WERI-Rb-1 (cell line): ENCODE results near the gene DOK4.

ENCODE experiments used
- DNase-seq: peaks from one replicate; pipeline ENCODE4 v3.0.0-alpha.2; 2020
- H3K27ac ChIP-seq: fragments of 250-450 bp; sonication (Bioruptor Pico); 2 replicates; pipeline ENCODE4 v1.5.1; 2020; ENCODE audit warnings: mild to moderate bottlenecking, moderate library complexity
- H3K27me3 ChIP-seq: fragments of 250-450 bp; sonication (Bioruptor Pico); 2 replicates; pipeline ENCODE4 v1.5.1; 2021; ENCODE audit warnings: mild to moderate bottlenecking, low read depth, moderate library complexity; ENCODE audit not compliant: insufficient read depth, severe bottlenecking
- H3K36me3 ChIP-seq: fragments of 250-450 bp; sonication (Bioruptor Pico); 2 replicates; pipeline ENCODE4 v1.5.1; 2020; ENCODE audit warnings: mild to moderate bottlenecking, moderate library complexity
- H3K4me3 ChIP-seq: 2 replicates; pipeline ENCODE4 v1.5.1; 2011; ENCODE audit warnings: low read depth, mild to moderate bottlenecking, control low read depth, low read length
- H3K9me3 ChIP-seq: fragments of 250-450 bp; sonication (Bioruptor Pico); 2 replicates; pipeline ENCODE4 v1.5.1; 2021; ENCODE audit warnings: mild to moderate bottlenecking, moderate library complexity; ENCODE audit not compliant: severe bottlenecking
- TF ChIP-seq, protein P1 (sequence below): IDR thresholded peaks from 2 replicates; pipeline ENCODE4 v1.5.1; 2011; ENCODE audit warnings: low read depth, mild to moderate bottlenecking, control low read depth, inconsistent platforms, low read length

DOK4 gene

DNA sequence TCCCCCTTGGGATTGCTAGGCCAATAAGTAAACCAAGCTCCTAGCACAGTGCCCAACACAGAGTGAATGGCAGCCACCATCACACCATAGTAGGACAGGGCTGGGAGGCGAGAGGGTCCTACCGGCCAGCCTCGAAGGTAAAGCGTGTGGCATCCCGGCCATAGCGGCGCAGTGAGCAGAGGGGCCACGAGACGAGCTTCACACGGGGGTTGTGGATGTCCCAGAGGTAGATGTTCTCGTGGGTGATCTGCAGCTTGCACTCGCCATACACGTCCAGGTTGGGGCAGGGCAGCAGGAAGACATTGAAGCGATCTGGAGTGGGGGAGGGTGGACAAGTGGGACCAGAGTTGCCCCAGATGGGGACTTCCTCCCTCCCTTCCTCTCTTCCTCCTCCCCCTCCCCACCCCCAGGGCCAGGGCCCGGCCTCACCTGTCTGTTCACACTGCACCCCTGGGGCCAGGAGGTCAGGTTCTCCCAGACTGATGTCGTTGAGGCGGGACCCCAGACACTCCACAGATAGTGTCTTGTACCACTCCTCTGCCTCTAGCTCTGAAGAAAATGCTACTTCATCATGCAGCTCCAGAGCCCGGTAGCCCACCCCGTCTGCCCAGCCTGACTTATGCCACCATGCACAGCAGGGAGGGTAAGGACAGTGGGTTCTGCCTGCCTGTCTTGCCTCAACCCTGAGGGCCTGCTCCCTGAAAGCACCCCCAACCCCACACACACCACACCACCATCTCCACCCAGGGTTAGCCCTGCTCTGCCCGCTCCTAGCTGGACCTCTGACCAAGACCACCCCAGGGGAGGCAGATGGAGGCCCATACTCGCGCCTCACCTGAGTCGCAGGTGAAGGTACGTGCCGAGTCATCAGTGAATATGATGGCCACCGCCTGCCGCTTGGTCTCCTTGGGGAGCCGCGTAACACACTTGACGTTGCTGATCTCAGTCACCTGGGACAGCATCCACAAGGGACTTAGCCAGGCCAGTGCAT, 11.3 kb downstream of the DOK4 start:
- Histone ChIP-seq H3K36me3 (peaks cover 43% of the 10 kb centered on the region), H3K27ac (no peak overlapping the region), H3K9me3 (no peaks in the 10 kb centered on the region), H3K4me3 (no peak overlapping the region), H3K27me3 (no peaks in the 10 kb centered on the region)
- DNase-seq = no peak
- TF ChIP-seq, protein P1, sequence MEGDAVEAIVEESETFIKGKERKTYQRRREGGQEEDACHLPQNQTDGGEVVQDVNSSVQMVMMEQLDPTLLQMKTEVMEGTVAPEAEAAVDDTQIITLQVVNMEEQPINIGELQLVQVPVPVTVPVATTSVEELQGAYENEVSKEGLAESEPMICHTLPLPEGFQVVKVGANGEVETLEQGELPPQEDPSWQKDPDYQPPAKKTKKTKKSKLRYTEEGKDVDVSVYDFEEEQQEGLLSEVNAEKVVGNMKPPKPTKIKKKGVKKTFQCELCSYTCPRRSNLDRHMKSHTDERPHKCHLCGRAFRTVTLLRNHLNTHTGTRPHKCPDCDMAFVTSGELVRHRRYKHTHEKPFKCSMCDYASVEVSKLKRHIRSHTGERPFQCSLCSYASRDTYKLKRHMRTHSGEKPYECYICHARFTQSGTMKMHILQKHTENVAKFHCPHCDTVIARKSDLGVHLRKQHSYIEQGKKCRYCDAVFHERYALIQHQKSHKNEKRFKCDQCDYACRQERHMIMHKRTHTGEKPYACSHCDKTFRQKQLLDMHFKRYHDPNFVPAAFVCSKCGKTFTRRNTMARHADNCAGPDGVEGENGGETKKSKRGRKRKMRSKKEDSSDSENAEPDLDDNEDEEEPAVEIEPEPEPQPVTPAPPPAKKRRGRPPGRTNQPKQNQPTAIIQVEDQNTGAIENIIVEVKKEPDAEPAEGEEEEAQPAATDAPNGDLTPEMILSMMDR = no peak

DNA sequence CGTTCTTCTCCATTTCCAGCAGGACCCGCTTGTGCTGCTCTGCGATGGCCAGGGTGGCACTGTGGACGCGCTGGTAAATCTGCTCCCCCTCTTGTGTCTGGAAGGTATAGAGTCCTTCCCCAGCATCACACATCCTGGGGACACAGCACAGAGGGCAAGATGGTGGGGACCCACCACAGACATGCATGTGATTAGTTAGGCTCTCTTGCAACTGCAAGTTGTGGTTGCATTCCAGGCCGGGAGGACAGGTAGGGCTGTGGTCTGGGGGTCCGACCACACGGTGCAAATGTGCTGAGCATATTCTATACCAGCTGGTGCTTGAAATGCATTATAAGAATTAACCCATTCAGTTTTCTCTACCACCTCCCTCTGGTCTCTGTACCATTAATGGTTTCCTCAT, 12.4 kb downstream of the DOK4 start:
- no peak overlapping the region for H3K27ac ChIP-seq
- no peak overlapping the region for H3K4me3 ChIP-seq
- no peaks in the 10 kb centered on the region for H3K27me3 ChIP-seq
- H3K9me3 ChIP-seq = no peaks in the 10 kb centered on the region
- TF ChIP-seq, protein P1 = no peak
- no peak for DNase-seq
- H3K36me3 ChIP-seq = peaks cover 53% of the 10 kb centered on the region

DNA sequence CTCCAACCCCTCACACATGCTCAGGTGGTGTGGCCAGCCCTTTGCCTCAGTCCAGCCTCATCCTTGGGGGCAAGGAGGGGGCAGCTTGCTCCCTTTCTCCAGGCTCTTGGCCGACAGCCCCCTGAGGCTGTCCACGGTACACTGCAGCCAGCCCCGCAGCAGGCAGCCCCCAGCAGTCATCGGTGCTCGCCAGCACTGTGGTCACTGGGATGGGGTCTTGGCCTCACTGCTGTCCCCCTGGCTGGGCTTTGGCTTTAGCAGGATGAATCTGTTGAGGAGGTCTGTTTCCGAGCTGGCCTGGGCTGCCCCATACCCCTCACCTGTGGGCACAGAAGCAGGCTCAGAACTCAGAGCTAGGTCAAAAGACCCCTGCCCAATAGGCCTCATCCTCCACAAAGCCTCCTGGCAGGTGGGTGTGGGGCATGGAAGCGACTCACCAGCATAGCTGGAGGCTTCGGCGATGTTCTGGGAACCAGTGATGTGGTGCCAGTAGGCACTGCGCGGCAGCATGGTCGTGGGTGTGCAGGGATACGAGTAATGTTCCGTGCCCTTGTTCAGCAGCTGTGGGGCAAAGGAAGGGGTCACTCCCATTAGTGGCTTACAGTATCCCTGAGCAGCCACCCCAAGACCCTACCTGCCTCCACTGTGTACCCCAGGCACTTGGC, 13.0 kb downstream of the DOK4 start:
- Histone ChIP-seq H3K9me3 (no peaks in the 10 kb centered on the region), H3K27ac (no peak overlapping the region), H3K27me3 (no peaks in the 10 kb centered on the region), H3K36me3 (peaks cover 58% of the 10 kb centered on the region), H3K4me3 (no peak overlapping the region)
- TF ChIP-seq, protein P1 = no peak
- DNase-seq = no peak

DNA sequence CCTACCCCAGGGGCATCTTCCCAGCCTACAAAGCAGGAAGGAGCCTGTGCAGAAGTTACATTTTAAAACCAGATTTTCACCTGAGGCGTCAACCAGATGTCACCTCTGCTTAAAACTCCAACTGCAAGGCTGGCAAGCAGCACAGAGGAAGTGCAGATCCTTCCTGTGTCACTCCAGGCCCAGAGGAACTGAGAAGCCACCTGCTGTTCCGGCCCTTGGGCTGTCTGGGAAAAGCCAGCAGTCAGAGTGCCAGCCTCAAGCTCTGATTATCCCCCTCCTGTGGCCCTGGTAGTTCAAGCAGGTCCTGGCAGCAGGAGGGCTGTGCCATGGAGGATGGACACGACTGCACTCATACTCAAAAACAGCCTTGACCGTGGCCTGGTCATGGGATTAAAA, 13.6 kb downstream of the DOK4 start:
- DNase-seq = no peak
- TF ChIP-seq, protein P1 = no peak
- Histone ChIP-seq H3K36me3 (peaks cover 64% of the 10 kb centered on the region), H3K4me3 (no peak overlapping the region), H3K27ac (no peak overlapping the region), H3K27me3 (no peaks in the 10 kb centered on the region), H3K9me3 (no peaks in the 10 kb centered on the region)

DNA sequence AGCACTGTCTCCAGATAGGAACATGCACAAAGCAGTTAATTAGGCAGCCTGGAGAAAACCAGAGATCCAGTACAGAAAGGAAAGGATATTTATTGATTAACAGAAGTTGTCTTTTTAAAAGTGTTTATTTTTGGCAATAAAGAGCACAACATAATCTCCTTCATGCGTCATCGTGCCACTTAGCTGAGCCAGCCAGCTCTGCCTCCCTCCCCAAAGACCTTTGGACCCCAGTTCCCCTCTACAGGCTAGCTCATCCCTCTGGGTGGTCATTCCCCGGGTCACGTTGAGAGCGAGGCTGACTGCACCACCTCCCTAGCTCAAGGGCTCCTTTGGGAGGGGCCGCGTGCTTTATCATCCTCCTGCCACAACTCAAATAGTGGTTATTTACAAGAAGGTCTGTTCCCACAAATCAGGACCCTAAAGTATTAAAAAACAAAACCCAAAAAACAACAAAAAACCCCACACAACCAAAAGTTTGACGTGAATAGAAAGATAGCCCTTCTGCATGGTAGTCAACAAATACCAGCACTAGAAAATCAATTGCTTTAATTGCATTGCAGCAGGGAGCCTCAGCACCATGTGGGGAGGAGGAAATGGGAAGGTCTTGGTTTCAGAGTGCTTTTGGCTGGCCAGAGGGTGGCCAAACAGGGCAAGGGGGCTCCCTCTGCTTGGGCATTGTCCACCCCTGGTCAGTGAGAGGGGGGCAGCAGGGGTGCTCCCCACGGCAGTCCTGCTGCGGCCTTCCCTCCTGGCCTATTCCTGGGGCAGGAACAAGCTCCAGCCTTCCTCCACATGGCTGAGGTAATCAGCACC, 14.2 kb downstream of the DOK4 start:
- Histone ChIP-seq H3K27me3 (no peaks in the 10 kb centered on the region), H3K9me3 (no peaks in the 10 kb centered on the region), H3K36me3 (peaks cover 70% of the 10 kb centered on the region), H3K4me3 (no peak overlapping the region), H3K27ac (no peak overlapping the region)
- DNase-seq = no peak
- TF ChIP-seq, protein P1 = no peak
